ENCODE results near the gene FER1L5.

- no peak for TF ChIP-seq TAF1 (IDR thresholded peaks at IDR 0.05; ENCODE audit: low read depth)
- TF ChIP-seq ZBTB7A (IDR thresholded peaks at IDR 0.05; ENCODE audit: low read depth): no peak
- TF ChIP-seq, protein P1, sequence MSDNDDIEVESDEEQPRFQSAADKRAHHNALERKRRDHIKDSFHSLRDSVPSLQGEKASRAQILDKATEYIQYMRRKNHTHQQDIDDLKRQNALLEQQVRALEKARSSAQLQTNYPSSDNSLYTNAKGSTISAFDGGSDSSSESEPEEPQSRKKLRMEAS (IDR thresholded peaks at IDR 0.05): no peak
- TF ChIP-seq, protein P2, sequence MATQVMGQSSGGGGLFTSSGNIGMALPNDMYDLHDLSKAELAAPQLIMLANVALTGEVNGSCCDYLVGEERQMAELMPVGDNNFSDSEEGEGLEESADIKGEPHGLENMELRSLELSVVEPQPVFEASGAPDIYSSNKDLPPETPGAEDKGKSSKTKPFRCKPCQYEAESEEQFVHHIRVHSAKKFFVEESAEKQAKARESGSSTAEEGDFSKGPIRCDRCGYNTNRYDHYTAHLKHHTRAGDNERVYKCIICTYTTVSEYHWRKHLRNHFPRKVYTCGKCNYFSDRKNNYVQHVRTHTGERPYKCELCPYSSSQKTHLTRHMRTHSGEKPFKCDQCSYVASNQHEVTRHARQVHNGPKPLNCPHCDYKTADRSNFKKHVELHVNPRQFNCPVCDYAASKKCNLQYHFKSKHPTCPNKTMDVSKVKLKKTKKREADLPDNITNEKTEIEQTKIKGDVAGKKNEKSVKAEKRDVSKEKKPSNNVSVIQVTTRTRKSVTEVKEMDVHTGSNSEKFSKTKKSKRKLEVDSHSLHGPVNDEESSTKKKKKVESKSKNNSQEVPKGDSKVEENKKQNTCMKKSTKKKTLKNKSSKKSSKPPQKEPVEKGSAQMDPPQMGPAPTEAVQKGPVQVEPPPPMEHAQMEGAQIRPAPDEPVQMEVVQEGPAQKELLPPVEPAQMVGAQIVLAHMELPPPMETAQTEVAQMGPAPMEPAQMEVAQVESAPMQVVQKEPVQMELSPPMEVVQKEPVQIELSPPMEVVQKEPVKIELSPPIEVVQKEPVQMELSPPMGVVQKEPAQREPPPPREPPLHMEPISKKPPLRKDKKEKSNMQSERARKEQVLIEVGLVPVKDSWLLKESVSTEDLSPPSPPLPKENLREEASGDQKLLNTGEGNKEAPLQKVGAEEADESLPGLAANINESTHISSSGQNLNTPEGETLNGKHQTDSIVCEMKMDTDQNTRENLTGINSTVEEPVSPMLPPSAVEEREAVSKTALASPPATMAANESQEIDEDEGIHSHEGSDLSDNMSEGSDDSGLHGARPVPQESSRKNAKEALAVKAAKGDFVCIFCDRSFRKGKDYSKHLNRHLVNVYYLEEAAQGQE (IDR thresholded peaks at IDR 0.05; ENCODE audit: low read depth): no peak
- TF ChIP-seq RAD21 (IDR thresholded peaks at IDR 0.05; ENCODE audit: low read depth): no peak
- TF ChIP-seq CEBPB (IDR thresholded peaks at IDR 0.05): no peak
Measured at GRCh38 chr2:96679848-96680247, 37.3 kb downstream of the FER1L5 start.
